A673 (cell line): ENCODE measurements around the gene ARHGAP26. TPM values are rescaled to one million over a fixed set of nuclear protein-coding genes. Genes with fewer than 3 reads are reported as not detected.

ENCODE experiments used
- BruUV-seq: library from RNA; stranded (reverse); fragments of 400-500 nt; replicated peaks from 2 replicates; lab custom pipeline; 2021; lab: Mats Ljungman, UMichigan
- CTCF ChIA-PET: fragments of 300-600 bp; sonication (Branson Sonifier 250); formaldehyde crosslinking; loops from one replicate; lab custom pipeline; 2022; ENCODE audit warnings: antibody characterized with exemption; lab: Charles Lee
- POLR2A ChIA-PET: fragments of 300-600 bp; sonication (Branson Sonifier 250); formaldehyde crosslinking; loops from one replicate; lab custom pipeline; 2022; ENCODE audit warnings: antibody characterized with exemption; ENCODE audit not compliant: low non-redundant PET; lab: Charles Lee
- DNase-seq: peaks from one replicate; pipeline ENCODE4 v3.0.0-alpha.2; 2015; ENCODE audit warnings: low spot score
- H3K27ac ChIP-seq: fragments of 200-600 bp; sonication (generic); 2 replicates; pipeline ENCODE4 v1.5.1; 2016; ENCODE audit warnings: mixed run types, low read depth, mild to moderate bottlenecking, mixed read lengths, antibody characterized with exemption, low read length; ENCODE audit not compliant: poor library complexity, severe bottlenecking
- H3K27me3 ChIP-seq: fragments of 200-600 bp; sonication (generic); replicated peaks from 2 replicates; pipeline ENCODE4 v1.6.1; 2017; ENCODE audit warnings: mixed run types, low read depth, mild to moderate bottlenecking, mixed read lengths, antibody characterized with exemption, low read length; ENCODE audit not compliant: insufficient read depth, poor library complexity
- H3K36me3 ChIP-seq: fragments of 200-600 bp; sonication (generic); 2 replicates; pipeline ENCODE4 v1.6.1; 2016; ENCODE audit warnings: mixed run types, mild to moderate bottlenecking, mixed read lengths, antibody characterized with exemption, low read length; ENCODE audit not compliant: insufficient read depth, poor library complexity, severe bottlenecking
- H3K4me1 ChIP-seq: fragments of 200-600 bp; sonication (generic); 2 replicates; pipeline ENCODE4 v1.6.1; 2017; ENCODE audit warnings: mixed run types, mild to moderate bottlenecking, mixed read lengths, antibody characterized with exemption, low read length; ENCODE audit not compliant: insufficient read depth, poor library complexity, severe bottlenecking
- H3K4me3 ChIP-seq: fragments of 200-600 bp; sonication (generic); 2 replicates; pipeline ENCODE4 v1.5.1; 2016; ENCODE audit warnings: low read depth, mixed run types, mild to moderate bottlenecking, mixed read lengths, low read length; ENCODE audit not compliant: poor library complexity, severe bottlenecking
- H3K9me3 ChIP-seq: fragments of 200-600 bp; sonication (generic); 2 replicates; pipeline ENCODE4 v1.6.1; 2016; ENCODE audit warnings: mixed run types, low read depth, mild to moderate bottlenecking, mixed read lengths, antibody characterized with exemption, low read length; ENCODE audit not compliant: poor library complexity, severe bottlenecking
- EZH2 ChIP-seq: fragments of 200-600 bp; sonication (generic); IDR thresholded peaks from 2 replicates; pipeline ENCODE4 v1.6.1; 2017; ENCODE audit warnings: borderline replicate concordance, low read depth, mild to moderate bottlenecking, mixed read lengths, antibody characterized with exemption, low read length; ENCODE audit not compliant: poor library complexity, severe bottlenecking
- intact Hi-C: fragments of 100-400 bp; cut with micrococcal nuclease; formaldehyde crosslinking; loops from one replicate; pipeline ENCODE4 v1.10.0; 2022; ENCODE audit not compliant: unreplicated experiment
- total RNA-seq: library from RNA; stranded (reverse); gene quantifications from 2 replicates; pipeline ENCODE4 v1.2.3, GENCODE V29; 2021
- TF ChIP-seq, protein P1 (sequence below): fragments of 300-800, 200-600 bp; sonication (generic); conservative IDR thresholded peaks from 2 replicates; pipeline ENCODE4 v1.5.1; 2017; ENCODE audit warnings: low read depth, mild to moderate bottlenecking, antibody characterized with exemption, low read length, moderate library complexity, mixed read lengths

The ARHGAP26 gene
- total RNA-seq, 1 experiment from 2014 or later: 25.5 TPM

DNA sequence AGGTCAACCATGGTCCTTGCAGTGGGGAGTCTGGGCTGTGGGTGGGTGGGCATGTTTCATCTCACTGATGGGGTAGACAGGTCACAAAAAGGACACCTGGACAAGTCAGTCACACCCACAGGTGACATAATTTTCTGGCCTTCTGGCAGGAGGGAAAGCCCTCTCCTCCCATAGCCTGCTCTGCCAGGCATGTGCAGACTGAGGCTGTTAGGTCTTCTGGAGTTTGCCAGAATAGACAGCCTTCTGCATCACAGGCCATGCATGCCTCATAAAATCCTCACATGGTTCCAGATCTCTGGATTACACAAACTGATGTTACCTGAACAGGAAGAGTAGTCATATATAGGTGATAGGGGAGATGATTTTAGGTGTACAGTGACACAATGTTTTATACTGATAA, 49.1 kb downstream of the ARHGAP26 start:
- CTCF ChIA-PET: no interaction called here
- H3K4me1 ChIP-seq: peaks cover 42% of the 10 kb centered on the region
- no peak for TF ChIP-seq EZH2
- TF ChIP-seq, protein P1, sequence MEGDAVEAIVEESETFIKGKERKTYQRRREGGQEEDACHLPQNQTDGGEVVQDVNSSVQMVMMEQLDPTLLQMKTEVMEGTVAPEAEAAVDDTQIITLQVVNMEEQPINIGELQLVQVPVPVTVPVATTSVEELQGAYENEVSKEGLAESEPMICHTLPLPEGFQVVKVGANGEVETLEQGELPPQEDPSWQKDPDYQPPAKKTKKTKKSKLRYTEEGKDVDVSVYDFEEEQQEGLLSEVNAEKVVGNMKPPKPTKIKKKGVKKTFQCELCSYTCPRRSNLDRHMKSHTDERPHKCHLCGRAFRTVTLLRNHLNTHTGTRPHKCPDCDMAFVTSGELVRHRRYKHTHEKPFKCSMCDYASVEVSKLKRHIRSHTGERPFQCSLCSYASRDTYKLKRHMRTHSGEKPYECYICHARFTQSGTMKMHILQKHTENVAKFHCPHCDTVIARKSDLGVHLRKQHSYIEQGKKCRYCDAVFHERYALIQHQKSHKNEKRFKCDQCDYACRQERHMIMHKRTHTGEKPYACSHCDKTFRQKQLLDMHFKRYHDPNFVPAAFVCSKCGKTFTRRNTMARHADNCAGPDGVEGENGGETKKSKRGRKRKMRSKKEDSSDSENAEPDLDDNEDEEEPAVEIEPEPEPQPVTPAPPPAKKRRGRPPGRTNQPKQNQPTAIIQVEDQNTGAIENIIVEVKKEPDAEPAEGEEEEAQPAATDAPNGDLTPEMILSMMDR: no peak
- POLR2A ChIA-PET: no interaction called here
- no peaks in the 10 kb centered on the region for H3K27me3 ChIP-seq
- no peak for DNase-seq
- H3K4me3 ChIP-seq: no peak overlapping the region
- no TSS peak for BruUV-seq
- H3K9me3 ChIP-seq: no peaks in the 10 kb centered on the region
- no peaks in the 10 kb centered on the region for H3K36me3 ChIP-seq
- intact Hi-C loops: no loop called here
- H3K27ac ChIP-seq: no peak overlapping the region

DNA sequence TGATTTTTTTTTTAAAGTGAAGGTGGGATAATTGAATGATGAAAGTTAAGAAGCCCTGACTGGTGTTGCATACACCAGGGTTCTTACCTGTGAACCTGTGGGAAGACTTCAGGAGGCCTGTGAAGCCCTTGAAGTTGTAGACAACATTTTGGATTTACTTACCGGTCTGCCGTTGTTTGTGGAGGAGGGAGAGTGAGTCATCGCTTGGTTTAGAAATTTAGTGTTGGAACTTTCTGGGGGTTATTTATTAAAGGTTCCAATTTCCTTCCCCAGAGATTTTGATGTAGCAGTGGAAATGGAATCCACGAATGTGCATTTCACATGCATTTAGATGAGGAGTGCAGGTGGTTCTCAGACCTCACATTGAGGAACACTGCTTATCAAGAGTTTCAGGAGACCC, 49.6 kb downstream of the ARHGAP26 start:
- peaks cover 42% of the 10 kb centered on the region for H3K4me1 ChIP-seq
- BruUV-seq: no TSS peak

DNA sequence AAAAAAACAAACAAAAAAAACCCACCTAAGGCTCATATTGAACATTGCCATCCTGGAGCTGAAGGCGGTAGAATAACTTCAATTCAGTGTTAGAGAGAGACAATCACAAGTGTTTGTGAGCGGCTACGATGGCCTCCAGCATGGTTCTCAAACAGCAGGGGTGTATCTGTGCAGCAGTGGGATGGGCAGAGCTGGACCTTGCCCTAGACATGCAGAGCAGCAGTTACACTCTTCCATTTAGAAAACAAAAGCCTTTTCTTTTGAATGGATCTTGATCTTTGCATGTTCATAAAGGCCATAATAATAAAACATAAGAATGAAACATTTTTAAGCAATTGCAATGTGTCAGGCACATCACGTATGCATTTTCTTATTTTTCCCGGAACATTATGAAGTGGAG, 50.3 kb downstream of the ARHGAP26 start:
- no peaks in the 10 kb centered on the region for H3K27me3 ChIP-seq
- H3K4me1 ChIP-seq: peaks cover 45% of the 10 kb centered on the region
- H3K4me3 ChIP-seq: no peak overlapping the region
- BruUV-seq: no TSS peak
- no peak for DNase-seq
- intact Hi-C loops: no loop called here
- no peak overlapping the region for H3K27ac ChIP-seq
- H3K36me3 ChIP-seq: no peaks in the 10 kb centered on the region
- ChIA-PET CTCF (no interaction called here), POLR2A (no interaction called here)
- H3K9me3 ChIP-seq: no peaks in the 10 kb centered on the region
- no peak for TF ChIP-seq EZH2
- TF ChIP-seq, protein P1: no peak

More for the DNA sequence above, 49.6 kb downstream of the ARHGAP26 start:
- CTCF ChIA-PET: no interaction called here
- Histone ChIP-seq H3K27me3 (no peaks in the 10 kb centered on the region), H3K27ac (no peak overlapping the region), H3K36me3 (no peaks in the 10 kb centered on the region), H3K9me3 (no peaks in the 10 kb centered on the region), H3K4me3 (no peak overlapping the region)
- TF ChIP-seq, protein P1: no peak
- no peak for TF ChIP-seq EZH2
- DNase-seq: no peak
- intact Hi-C loops: no loop called here
- POLR2A ChIA-PET: no interaction called here
